Thyroid gland (tissue), 4 donors: ENCODE measurements around the gene NMT1.

Experiments
- POLR2A ChIP-seq, 2 donors: fragments of 450-650 bp; IDR thresholded peaks; one replicate each; pipeline ENCODE4 v1.6.1; 2017; ENCODE audit warnings: antibody characterized with exemption in 2 of 2, mild to moderate bottlenecking in 2 of 2, moderate library complexity in 1 of 2
- TF ChIP-seq, protein P1 (sequence below), 6 experiments: fragments of 200-600 bp in 3 of 6; fragments of 450-650 bp in 3 of 6; sonication (generic) in 3 of 6; IDR thresholded peaks; one replicate each; pipeline ENCODE4 v1.5.1; 2016 to 2019; ENCODE audit warnings: antibody characterized with exemption in 6 of 6, mild to moderate bottlenecking in 2 of 6, inconsistent platforms in 1 of 6, moderate library complexity in 1 of 6

DNA sequence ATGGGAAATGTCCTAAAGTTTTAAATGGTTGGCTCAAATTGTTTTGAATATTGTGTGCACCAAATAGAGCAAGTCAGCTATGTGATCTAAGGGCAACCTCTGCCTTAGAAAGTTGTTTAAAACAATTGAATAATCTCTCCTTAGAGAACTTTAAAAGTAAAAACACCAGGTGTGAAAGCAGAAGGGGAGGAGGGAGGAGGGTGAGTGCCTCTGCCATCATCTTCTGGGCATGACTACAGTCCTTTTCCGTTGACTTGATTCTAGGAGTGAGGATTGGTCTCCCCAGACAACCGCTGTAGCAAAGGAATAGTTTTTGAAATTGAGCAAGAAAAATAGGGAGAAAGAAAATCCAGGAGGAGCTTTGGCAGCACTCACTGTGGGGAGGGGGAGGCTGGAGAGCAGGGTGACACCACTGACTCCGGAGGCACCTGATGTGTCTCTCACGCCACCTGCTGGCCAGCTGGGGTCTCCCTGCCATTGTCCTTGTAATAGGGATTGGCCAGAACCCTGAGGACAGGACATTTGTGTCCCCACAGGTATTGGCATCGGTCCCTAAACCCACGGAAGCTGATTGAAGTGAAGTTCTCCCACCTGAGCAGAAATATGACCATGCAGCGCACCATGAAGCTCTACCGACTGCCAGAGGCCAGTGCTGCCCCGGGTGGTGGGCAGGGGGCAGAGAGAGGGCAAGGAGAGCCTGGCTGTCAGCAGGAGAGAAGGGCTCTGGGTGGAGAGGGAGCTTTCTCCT is 37.9 kb downstream of the NMT1 start:
- no peak for TF ChIP-seq POLR2A (IDR thresholded peaks at IDR 0.05)
- TF ChIP-seq, protein P1, sequence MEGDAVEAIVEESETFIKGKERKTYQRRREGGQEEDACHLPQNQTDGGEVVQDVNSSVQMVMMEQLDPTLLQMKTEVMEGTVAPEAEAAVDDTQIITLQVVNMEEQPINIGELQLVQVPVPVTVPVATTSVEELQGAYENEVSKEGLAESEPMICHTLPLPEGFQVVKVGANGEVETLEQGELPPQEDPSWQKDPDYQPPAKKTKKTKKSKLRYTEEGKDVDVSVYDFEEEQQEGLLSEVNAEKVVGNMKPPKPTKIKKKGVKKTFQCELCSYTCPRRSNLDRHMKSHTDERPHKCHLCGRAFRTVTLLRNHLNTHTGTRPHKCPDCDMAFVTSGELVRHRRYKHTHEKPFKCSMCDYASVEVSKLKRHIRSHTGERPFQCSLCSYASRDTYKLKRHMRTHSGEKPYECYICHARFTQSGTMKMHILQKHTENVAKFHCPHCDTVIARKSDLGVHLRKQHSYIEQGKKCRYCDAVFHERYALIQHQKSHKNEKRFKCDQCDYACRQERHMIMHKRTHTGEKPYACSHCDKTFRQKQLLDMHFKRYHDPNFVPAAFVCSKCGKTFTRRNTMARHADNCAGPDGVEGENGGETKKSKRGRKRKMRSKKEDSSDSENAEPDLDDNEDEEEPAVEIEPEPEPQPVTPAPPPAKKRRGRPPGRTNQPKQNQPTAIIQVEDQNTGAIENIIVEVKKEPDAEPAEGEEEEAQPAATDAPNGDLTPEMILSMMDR (IDR thresholded peaks at IDR 0.05): peak; percentile 89 to 95 (median 92)
